Transverse colon (tissue), 4 donors: ENCODE measurements around the gene NBEAL1. TPM values are rescaled to one million over a fixed set of nuclear protein-coding genes. Genes with fewer than 3 reads are reported as not detected.

Experiments
- DNase-seq: peaks from one replicate; pipeline ENCODE4 v3.0.0-alpha.2; 2019
- H3K27ac ChIP-seq, 4 donors: fragments of 200-600 bp; sonication (generic); 2 replicates each; pipeline ENCODE4 v1.5.1; 2016 to 2018; ENCODE audit warnings: inconsistent platforms in 4 of 4
- H3K27me3 ChIP-seq: fragments of 200-600 bp; sonication (generic); 2 replicates; pipeline ENCODE4 v1.5.1; 2017; ENCODE audit warnings: inconsistent platforms
- H3K36me3 ChIP-seq, 4 donors: fragments of 200-600 bp; sonication (generic); 2 replicates each; pipeline ENCODE4 v1.5.1; 2017 to 2019; ENCODE audit warnings: inconsistent platforms in 4 of 4
- H3K4me1 ChIP-seq, 4 donors: fragments of 200-600 bp; sonication (generic); 2 replicates each; pipeline ENCODE4 v1.5.1; 2017 to 2020; ENCODE audit warnings: inconsistent platforms in 4 of 4
- H3K4me3 ChIP-seq, 4 donors: fragments of 200-600 bp; sonication (generic); 1 replicate in 1 of 4; 2 replicates in 3 of 4; pipeline versions ENCODE4 v1.5.1 to v1.6.1; 2017 to 2019; ENCODE audit warnings: inconsistent platforms in 4 of 4
- H3K9me3 ChIP-seq, 2 donors: fragments of 200-600 bp; sonication (generic); 2 replicates each; pipeline ENCODE4 v1.5.1; 2017 to 2019; ENCODE audit warnings: inconsistent platforms in 2 of 2
- EP300 ChIP-seq: sonication (generic); formaldehyde crosslinking; IDR thresholded peaks from one replicate; pipeline ENCODE4 v1.6.1; 2017; ENCODE audit warnings: antibody characterized with exemption, low read depth
- POLR2A ChIP-seq: fragments of 450-650 bp; IDR thresholded peaks from one replicate; pipeline ENCODE4 v1.6.1; 2016; ENCODE audit warnings: antibody characterized with exemption, mild to moderate bottlenecking, moderate library complexity
- POLR2AphosphoS5 ChIP-seq, 3 donors: sonication (generic); formaldehyde crosslinking; IDR thresholded peaks; one replicate each; pipeline ENCODE4 v1.6.1; 2016; ENCODE audit warnings: antibody characterized with exemption in 3 of 3
- WGBS, 2 donors: methylation state at CpG; one replicate each; pipeline ENCODE4 v1.1.5; 2018; ENCODE audit warnings: low coverage in 1 of 2; 5-methylcytosine and 5-hydroxymethylcytosine counted together
- in situ Hi-C, 4 donors: fragments of 200-750 bp; cut with MboI; loops; one replicate each; pipeline versions ENCODE4 v1.15.0 to v1.15.1; 2017; ENCODE audit warnings: low sequenced_read_pairs in 3 of 4, low pct_ligation_motif_present in 1 of 4, low pct_unique_long_range_greater_than_20kb in 1 of 4
- intact Hi-C: fragments of 100-400 bp; cut with DNase I; formaldehyde crosslinking; loops from one replicate; pipeline ENCODE4 v1.15.1; 2023; ENCODE audit warnings: low total_unique reads
- total RNA-seq, 4 donors: library from RNA; depleted of rRNA; stranded (reverse); fragments of >200 nt; gene quantifications; one replicate each; pipeline ENCODE4 v1.1.0, GENCODE V29; 2016
- TF ChIP-seq, protein P1 (sequence below), 5 experiments: fragments of 200-600 bp in 3 of 5; fragments of 450-650 bp in 2 of 5; sonication (generic) in 3 of 5; IDR thresholded peaks; 1 replicate in 2 of 5; 2 replicates in 3 of 5; pipeline ENCODE4 v1.5.1; 2016 to 2017; ENCODE audit warnings: antibody characterized with exemption in 5 of 5, inconsistent platforms in 3 of 5, mild to moderate bottlenecking in 2 of 5, moderate library complexity in 1 of 5

Gene NBEAL1
- total RNA-seq, 4 donors from 2014 or later = 59.1 to 287 (median 154) TPM

DNA sequence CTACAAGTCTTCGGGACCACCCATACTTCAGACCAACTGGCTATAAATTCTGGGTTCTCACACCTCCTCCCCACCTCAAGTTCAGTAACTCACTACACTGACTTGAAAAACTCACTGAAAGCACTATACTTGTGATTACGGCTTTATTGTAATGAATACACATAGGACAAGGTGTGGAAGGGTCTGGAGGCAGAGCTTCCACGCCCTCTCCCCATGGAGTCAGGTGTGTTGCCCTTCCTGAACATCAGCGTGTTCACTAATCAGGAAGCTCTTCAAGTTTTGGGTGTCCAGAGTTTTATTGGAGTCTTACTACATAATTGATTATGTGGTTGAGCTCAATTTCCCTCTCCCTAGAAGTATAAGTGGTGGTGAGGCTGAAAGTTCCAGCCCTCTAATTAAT is 27.5 kb downstream of the NBEAL1 start:
- Histone ChIP-seq H3K27me3 (no peaks in the 10 kb centered on the region), H3K36me3 (peaks cover 0 to 12% (median 6%) of the 10 kb centered on the region in 4 donors), H3K27ac (peak overlapping the region; percentile 64 to 75 (median 68)), H3K4me3 (no peak overlapping the region), H3K4me1 (peaks cover 0 to 42% (median 21%) of the 10 kb centered on the region in 4 donors), H3K9me3 (no peaks in the 10 kb centered on the region)
- no peak for TF ChIP-seq POLR2AphosphoS5 (IDR thresholded peaks at IDR 0.05)
- TF ChIP-seq, protein P1, sequence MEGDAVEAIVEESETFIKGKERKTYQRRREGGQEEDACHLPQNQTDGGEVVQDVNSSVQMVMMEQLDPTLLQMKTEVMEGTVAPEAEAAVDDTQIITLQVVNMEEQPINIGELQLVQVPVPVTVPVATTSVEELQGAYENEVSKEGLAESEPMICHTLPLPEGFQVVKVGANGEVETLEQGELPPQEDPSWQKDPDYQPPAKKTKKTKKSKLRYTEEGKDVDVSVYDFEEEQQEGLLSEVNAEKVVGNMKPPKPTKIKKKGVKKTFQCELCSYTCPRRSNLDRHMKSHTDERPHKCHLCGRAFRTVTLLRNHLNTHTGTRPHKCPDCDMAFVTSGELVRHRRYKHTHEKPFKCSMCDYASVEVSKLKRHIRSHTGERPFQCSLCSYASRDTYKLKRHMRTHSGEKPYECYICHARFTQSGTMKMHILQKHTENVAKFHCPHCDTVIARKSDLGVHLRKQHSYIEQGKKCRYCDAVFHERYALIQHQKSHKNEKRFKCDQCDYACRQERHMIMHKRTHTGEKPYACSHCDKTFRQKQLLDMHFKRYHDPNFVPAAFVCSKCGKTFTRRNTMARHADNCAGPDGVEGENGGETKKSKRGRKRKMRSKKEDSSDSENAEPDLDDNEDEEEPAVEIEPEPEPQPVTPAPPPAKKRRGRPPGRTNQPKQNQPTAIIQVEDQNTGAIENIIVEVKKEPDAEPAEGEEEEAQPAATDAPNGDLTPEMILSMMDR (IDR thresholded peaks at IDR 0.05) = no peak
- intact Hi-C loops (no loop called here), in situ Hi-C loops (no loop called here)
- no peak for DNase-seq
- 84 to 93% methylated on average over 3 to 4 of the region's 4 CpGs for WGBS, 2 donors

GRCh38 chr2:203043226-203043625 is 28.6 kb downstream of the NBEAL1 start:
- WGBS, 2 donors = 87 to 100% methylated on average over 2 of the region's 2 CpGs
- in situ Hi-C loops = no loop called here
- intact Hi-C loops = no loop called here
- DNase-seq = no peak
- Histone ChIP-seq H3K4me1 (peaks cover 0 to 41% (median 21%) of the 10 kb centered on the region in 4 donors), H3K9me3 (no peaks in the 10 kb centered on the region), H3K4me3 (no peak overlapping the region), H3K36me3 (peaks cover 0 to 12% (median 6%) of the 10 kb centered on the region in 4 donors), H3K27ac (no peak overlapping the region), H3K27me3 (no peaks in the 10 kb centered on the region)
- no peak for TF ChIP-seq EP300
- TF ChIP-seq, protein P1 (IDR thresholded peaks at IDR 0.05) = no peak
- no peak for TF ChIP-seq POLR2AphosphoS5 (IDR thresholded peaks at IDR 0.05)
- no peak for TF ChIP-seq POLR2A

DNA sequence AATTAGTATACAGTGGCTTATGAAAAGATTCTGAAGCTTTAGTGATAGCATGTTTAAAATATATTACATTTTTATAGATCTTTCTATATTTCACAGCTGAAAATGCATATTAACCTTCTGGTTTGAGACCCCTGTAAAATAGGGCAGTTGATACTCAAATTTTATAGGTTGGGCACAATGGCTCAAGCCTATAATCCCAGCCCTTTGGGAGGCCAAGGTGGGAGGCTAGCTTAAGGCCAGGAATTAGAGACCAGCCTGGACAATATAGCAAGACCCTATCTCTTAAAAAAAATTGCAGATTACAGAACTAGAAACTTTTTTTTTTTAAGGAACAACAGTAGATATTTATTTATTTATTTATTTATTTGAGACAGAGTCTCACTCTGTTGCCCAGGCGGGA is 31.2 kb downstream of the NBEAL1 start:
- 100% methylated on average over 1 of the region's 1 CpG for WGBS, 2 donors

GRCh38 chr2:203052539-203052938 is 37.9 kb downstream of the NBEAL1 start:
- Histone ChIP-seq H3K4me1 (no peaks in the 10 kb centered on the region), H3K27me3 (no peaks in the 10 kb centered on the region), H3K27ac (no peak overlapping the region), H3K36me3 (peaks cover 0 to 32% (median 10%) of the 10 kb centered on the region in 4 donors), H3K9me3 (no peaks in the 10 kb centered on the region), H3K4me3 (no peak overlapping the region)
- intact Hi-C loops (no loop called here), in situ Hi-C loops (no loop called here)
- TF ChIP-seq POLR2A (no peak), POLR2AphosphoS5 (IDR thresholded peaks at IDR 0.05) (no peak), EP300 (no peak)
- TF ChIP-seq, protein P1 (IDR thresholded peaks at IDR 0.05) = no peak
- WGBS, 2 donors = 96 to 100% methylated on average over 3 of the region's 3 CpGs
- DNase-seq = no peak

More for the DNA sequence above, 31.2 kb downstream of the NBEAL1 start:
- TF ChIP-seq POLR2A (no peak), EP300 (no peak), POLR2AphosphoS5 (IDR thresholded peaks at IDR 0.05) (no peak)
- TF ChIP-seq, protein P1 (IDR thresholded peaks at IDR 0.05) = no peak
- Histone ChIP-seq H3K9me3 (no peaks in the 10 kb centered on the region), H3K4me3 (no peak overlapping the region), H3K27ac (no peak overlapping the region), H3K36me3 (peaks cover 0 to 27% (median 11%) of the 10 kb centered on the region in 4 donors), H3K27me3 (no peaks in the 10 kb centered on the region), H3K4me1 (peaks cover 0 to 19% (median 13%) of the 10 kb centered on the region in 4 donors)
- intact Hi-C loops (no loop called here), in situ Hi-C loops (no loop called here)
- DNase-seq = no peak
